D721Med (cell line): ENCODE data around the gene CCM2.

Experiments used
- DNase-seq: peaks from one replicate; pipeline ENCODE4 v3.0.0; 2011; ENCODE audit warnings: low spot score; ENCODE audit not compliant: insufficient read length
- FAIRE-seq: peaks from 2 replicates; lab custom pipeline; 2011; peaks lifted over from hg19 to GRCh38; lab: Jason Lieb, UNC
- CTCF ChIP-seq: IDR thresholded peaks from 2 replicates; pipeline ENCODE4 v1.5.1; 2012; ENCODE audit warnings: mild to moderate bottlenecking, control low read depth; ENCODE audit not compliant: insufficient read depth; ENCODE audit errors: missing control alignments

The CCM2 gene

GRCh38 chr7:45116048-45116447 lies 116.0 kb downstream of the CCM2 start:
- no peak for DNase-seq
- TF ChIP-seq CTCF: no peak
- no peak for FAIRE-seq

GRCh38 chr7:45117582-45117981 lies 117.6 kb downstream of the CCM2 start:
- FAIRE-seq (no peak), DNase-seq (no peak)
- TF ChIP-seq CTCF: no peak

- no peak for TF ChIP-seq CTCF
- FAIRE-seq (no peak), DNase-seq (no peak)
These were observed 118.3 kb downstream of the CCM2 start for GRCh38 chr7:45118292-45118691.

DNA sequence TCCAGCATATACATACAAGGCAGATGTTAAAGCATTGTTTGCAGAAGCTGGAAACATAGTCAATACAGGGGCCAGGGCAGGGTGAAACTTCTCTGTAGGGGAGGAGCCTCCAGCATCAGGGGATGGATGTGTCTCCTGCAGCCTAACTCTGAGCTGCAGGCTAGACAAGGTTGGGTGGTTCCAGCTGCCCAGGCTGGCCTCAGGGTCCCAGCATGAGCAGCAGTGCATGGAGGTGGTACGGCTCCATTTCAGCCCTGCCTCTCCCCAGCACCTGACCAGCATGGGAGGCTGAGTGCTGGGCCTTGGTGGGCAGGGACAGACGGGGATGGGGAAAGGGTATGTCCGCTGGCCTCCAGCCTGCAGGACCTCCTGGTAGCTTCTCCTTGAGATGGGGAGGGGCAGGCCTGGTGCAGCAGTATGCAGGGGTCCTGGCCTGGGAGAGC lies 118.9 kb downstream of the CCM2 start:
- DNase-seq (no peak), FAIRE-seq (no peak)
- no peak for TF ChIP-seq CTCF

DNA sequence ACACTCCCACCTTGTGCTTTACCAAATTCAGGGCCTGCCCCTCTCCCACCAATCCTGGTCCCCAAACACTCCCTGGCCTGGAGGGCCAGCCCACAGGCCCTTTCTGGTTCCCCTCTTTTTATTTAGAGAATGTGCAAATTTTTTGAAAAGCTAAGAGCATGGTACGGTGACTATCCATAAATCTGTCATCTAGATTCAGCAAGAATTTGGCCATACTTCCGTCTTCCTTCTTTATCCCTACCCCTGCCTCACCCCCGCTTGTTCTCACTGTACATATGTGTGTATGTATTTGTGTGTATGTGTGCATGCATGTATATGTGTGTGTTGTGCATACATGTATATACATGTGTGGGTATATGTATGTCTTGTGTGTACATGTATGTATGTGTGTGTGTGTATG lies 119.5 kb downstream of the CCM2 start:
- FAIRE-seq: no peak
- TF ChIP-seq CTCF: no peak
- DNase-seq: no peak

- TF ChIP-seq CTCF: no peak
- FAIRE-seq (no peak), DNase-seq (no peak)
These were observed 123.2 kb downstream of the CCM2 start for GRCh38 chr7:45122975-45123860.

DNA sequence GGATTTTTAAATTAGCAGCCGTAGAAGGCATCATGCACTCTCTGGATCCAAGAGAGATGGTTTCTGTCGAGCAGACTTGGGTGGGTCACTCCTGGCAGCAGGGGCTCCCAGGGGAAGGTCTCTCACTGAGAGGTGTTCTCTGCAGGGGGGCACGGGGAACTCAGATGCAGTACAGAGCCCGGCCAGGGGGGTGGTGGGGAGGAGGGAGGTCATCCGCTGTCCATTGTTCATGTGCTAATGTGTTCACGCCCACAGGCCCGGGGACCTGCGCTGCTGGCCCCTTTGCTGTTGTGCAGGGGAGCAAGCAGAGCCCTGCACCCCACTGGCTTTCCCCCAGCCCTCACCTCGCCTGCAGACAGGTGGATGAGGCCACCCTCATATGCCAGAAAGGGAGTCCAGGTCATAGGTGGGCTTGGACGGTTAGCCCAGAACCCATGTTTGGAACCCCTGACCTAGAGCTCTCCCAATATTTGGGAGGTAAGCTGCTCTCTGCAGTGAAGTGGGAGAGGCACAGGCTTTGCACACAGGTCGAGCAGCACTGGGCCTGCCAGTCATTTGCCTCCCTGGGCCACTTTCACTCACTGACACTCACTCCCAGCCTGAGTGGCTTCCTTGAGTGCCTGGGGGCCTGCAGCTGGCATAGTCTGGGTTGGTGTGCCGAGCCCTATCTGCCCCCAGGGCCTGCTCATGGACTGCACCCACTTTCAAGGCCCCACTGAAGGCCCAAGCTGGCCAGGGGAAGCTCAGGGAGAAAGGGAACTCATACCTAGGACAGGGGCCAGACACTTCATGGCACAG lies 124.1 kb downstream of the CCM2 start:
- DNase-seq: no peak
- TF ChIP-seq CTCF: no peak
- FAIRE-seq: no peak
